ENCODE measurements around the gene GPSM1.

GRCh38 chr9:136328011-136328621 is 777 bp downstream of the GPSM1 start:
- no peak for TF ChIP-seq POLR2AphosphoS5 (IDR thresholded peaks at IDR 0.05; ENCODE audit: borderline replicate concordance, low read depth, low read length)
- TF ChIP-seq EZH2 (IDR thresholded peaks at IDR 0.05) = no peak
- TF ChIP-seq FOXP2 (optimal IDR thresholded peaks at IDR 0.05; ENCODE audit: control extremely low read depth, extremely low read length, insufficient read depth) = no peak
